Neural cell (in vitro differentiated cells): Measurements from ENCODE around the gene OR2D2. TPM values are rescaled to one million over a fixed set of nuclear protein-coding genes. Genes with fewer than 3 reads are reported as not detected.

Source experiments
- H2AFZ ChIP-seq: fragments of 200-600, 300-800 bp; sonication (generic), shearing (Covaris generic); 2 replicates; pipeline ENCODE4 v1.6.0; 2014; ENCODE audit warnings: low read depth, mild to moderate bottlenecking, antibody characterized with exemption, low read length, moderate library complexity
- H3F3A ChIP-seq: fragments of 200-600 bp; shearing (Covaris generic); 2 replicates; pipeline ENCODE4 v1.6.1; 2016; ENCODE audit warnings: mild to moderate bottlenecking, moderate library complexity, mixed read lengths, antibody characterized with exemption, low read length; ENCODE audit not compliant: insufficient read depth, poor library complexity, severe bottlenecking
- H3K27ac ChIP-seq: fragments of 200-600, 300-800 bp; sonication (generic), shearing (Covaris generic); 2 replicates; pipeline ENCODE4 v1.5.1; 2014; ENCODE audit warnings: mild to moderate bottlenecking, low read length, moderate library complexity
- H3K27me3 ChIP-seq: fragments of 300-800, 200-600 bp; sonication (generic), shearing (Covaris generic); 2 replicates; pipeline ENCODE4 v1.6.0; 2014; ENCODE audit warnings: mild to moderate bottlenecking, low read depth, low read length, moderate library complexity; ENCODE audit not compliant: insufficient read depth
- H3K36me3 ChIP-seq: fragments of 300-800, 200-600 bp; sonication (generic), shearing (Covaris generic); 2 replicates; pipeline ENCODE4 v1.5.1; 2014; ENCODE audit warnings: mild to moderate bottlenecking, antibody characterized with exemption, low read length, moderate library complexity; ENCODE audit not compliant: insufficient read depth
- H3K4me2 ChIP-seq: fragments of 300-800, 200-600 bp; sonication (generic), shearing (Covaris generic); 2 replicates; pipeline ENCODE4 v1.6.0; 2014; ENCODE audit warnings: mild to moderate bottlenecking, low read length
- H3K4me3 ChIP-seq: fragments of 300-800, 200-600 bp; sonication (generic), shearing (Covaris generic); 2 replicates; pipeline ENCODE4 v1.5.1; 2014; ENCODE audit warnings: mild to moderate bottlenecking, low read length, moderate library complexity
- H3K79me2 ChIP-seq: fragments of 200-600 bp; shearing (Covaris generic); replicated peaks from 2 replicates; pipeline ENCODE4 v1.6.0; 2014; ENCODE audit warnings: mild to moderate bottlenecking, low read length, moderate library complexity; ENCODE audit not compliant: insufficient read depth
- H3K9ac ChIP-seq: fragments of 300-800, 200-600 bp; sonication (generic), shearing (Covaris generic); 2 replicates; pipeline ENCODE4 v1.6.1; 2016; ENCODE audit warnings: mild to moderate bottlenecking, low read length, mixed read lengths
- H3K9me2 ChIP-seq: fragments of 200-600 bp; shearing (Covaris generic); 2 replicates; pipeline ENCODE4 v1.6.1; 2016; ENCODE audit warnings: mild to moderate bottlenecking, low read length, mixed read lengths; ENCODE audit not compliant: insufficient read depth
- H3K9me3 ChIP-seq: fragments of 200-600, 300-800 bp; sonication (generic), shearing (Covaris generic); 2 replicates; pipeline ENCODE4 v1.6.1; 2016; ENCODE audit warnings: mild to moderate bottlenecking, mixed run types, low read length, moderate library complexity, mixed read lengths
- H4K20me1 ChIP-seq: fragments of 200-600 bp; shearing (Covaris generic); 2 replicates; pipeline ENCODE4 v1.6.1; 2016; ENCODE audit warnings: mild to moderate bottlenecking, mixed run types; ENCODE audit not compliant: insufficient read depth
- CTCF ChIP-seq: fragments of 450-650 bp; IDR thresholded peaks from 2 replicates; pipeline ENCODE4 v1.5.1; 2014; ENCODE audit warnings: antibody characterized with exemption, mild to moderate bottlenecking, moderate library complexity; ENCODE audit not compliant: poor library complexity, severe bottlenecking
- EP300 ChIP-seq: fragments of 450-650 bp; conservative IDR thresholded peaks from 2 replicates; pipeline ENCODE4 v1.6.1; 2014; ENCODE audit warnings: antibody characterized with exemption, mild to moderate bottlenecking, moderate library complexity; ENCODE audit not compliant: poor library complexity, severe bottlenecking
- EZH2 ChIP-seq: fragments of 200-600, 300-800 bp; shearing (Covaris generic), sonication (generic); IDR thresholded peaks from 2 replicates; pipeline ENCODE4 v1.6.1; 2014; ENCODE audit warnings: antibody characterized with exemption, low read length, borderline replicate concordance, mild to moderate bottlenecking; ENCODE audit not compliant: insufficient read depth, poor library complexity, severe bottlenecking
- MXI1 ChIP-seq: fragments of 450-650 bp; conservative IDR thresholded peaks from 2 replicates; pipeline ENCODE4 v1.6.1; 2014; ENCODE audit warnings: antibody characterized with exemption, mild to moderate bottlenecking; ENCODE audit not compliant: poor library complexity, severe bottlenecking
- POLR2AphosphoS5 ChIP-seq: IDR thresholded peaks from 2 replicates; pipeline ENCODE4 v1.6.1; 2012
- RAD21 ChIP-seq: fragments of 450-650 bp; conservative IDR thresholded peaks from 2 replicates; pipeline ENCODE4 v1.6.1; 2014; ENCODE audit warnings: antibody characterized with exemption, mild to moderate bottlenecking, moderate library complexity
- SMC3 ChIP-seq: fragments of 450-650 bp; conservative IDR thresholded peaks from 2 replicates; pipeline ENCODE4 v1.6.1; 2014; ENCODE audit warnings: antibody characterized with exemption, mild to moderate bottlenecking, moderate library complexity; ENCODE audit not compliant: poor library complexity
- TAF1 ChIP-seq: IDR thresholded peaks from 2 replicates; pipeline ENCODE4 v1.6.1; 2012; ENCODE audit warnings: low read depth
- polyA plus RNA-seq: library from polyadenylated mRNA; depleted of rRNA; stranded (reverse); fragments of >200 nt; gene quantifications from 2 replicates; pipeline ENCODE4 v1.2.3, GENCODE V29; 2014
- TF ChIP-seq, protein P1 (sequence below): IDR thresholded peaks from 2 replicates; pipeline ENCODE4 v1.6.1; 2012; ENCODE audit warnings: borderline replicate concordance

Gene OR2D2
- polyA plus RNA-seq, 1 donor from 2014 or later, result not detected

DNA sequence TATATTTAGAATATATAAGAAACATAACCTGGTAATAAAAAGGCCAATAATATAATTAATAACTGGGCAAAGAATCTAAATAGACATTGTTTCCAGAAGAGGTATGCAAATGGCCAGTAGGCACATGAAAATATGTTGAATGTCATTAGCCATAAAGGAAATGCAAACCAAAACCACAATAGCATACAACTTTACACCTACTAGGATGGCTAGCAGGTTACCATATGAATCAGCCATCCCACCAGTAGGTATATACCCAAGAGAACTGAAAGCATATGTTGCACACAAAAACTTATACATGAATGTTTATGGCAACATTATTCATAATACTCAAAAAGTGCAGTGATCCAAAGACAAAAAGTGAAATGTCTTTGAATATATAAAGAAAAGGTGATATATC, 2.7 kb upstream of the OR2D2 start:
- no peak overlapping the region for H3K9ac ChIP-seq
- H3K36me3 ChIP-seq, result no peaks in the 10 kb centered on the region
- H3K4me3 ChIP-seq, result no peak overlapping the region
- H3K27ac ChIP-seq, result no peak overlapping the region
- no peaks in the 10 kb centered on the region for H3K27me3 ChIP-seq
- no peaks in the 10 kb centered on the region for H3F3A ChIP-seq
- TF ChIP-seq TAF1 (no peak), CTCF (no peak), EP300 (no peak), POLR2AphosphoS5 (no peak), MXI1 (no peak), EZH2 (no peak), SMC3 (no peak), RAD21 (no peak)
- TF ChIP-seq, protein P1, sequence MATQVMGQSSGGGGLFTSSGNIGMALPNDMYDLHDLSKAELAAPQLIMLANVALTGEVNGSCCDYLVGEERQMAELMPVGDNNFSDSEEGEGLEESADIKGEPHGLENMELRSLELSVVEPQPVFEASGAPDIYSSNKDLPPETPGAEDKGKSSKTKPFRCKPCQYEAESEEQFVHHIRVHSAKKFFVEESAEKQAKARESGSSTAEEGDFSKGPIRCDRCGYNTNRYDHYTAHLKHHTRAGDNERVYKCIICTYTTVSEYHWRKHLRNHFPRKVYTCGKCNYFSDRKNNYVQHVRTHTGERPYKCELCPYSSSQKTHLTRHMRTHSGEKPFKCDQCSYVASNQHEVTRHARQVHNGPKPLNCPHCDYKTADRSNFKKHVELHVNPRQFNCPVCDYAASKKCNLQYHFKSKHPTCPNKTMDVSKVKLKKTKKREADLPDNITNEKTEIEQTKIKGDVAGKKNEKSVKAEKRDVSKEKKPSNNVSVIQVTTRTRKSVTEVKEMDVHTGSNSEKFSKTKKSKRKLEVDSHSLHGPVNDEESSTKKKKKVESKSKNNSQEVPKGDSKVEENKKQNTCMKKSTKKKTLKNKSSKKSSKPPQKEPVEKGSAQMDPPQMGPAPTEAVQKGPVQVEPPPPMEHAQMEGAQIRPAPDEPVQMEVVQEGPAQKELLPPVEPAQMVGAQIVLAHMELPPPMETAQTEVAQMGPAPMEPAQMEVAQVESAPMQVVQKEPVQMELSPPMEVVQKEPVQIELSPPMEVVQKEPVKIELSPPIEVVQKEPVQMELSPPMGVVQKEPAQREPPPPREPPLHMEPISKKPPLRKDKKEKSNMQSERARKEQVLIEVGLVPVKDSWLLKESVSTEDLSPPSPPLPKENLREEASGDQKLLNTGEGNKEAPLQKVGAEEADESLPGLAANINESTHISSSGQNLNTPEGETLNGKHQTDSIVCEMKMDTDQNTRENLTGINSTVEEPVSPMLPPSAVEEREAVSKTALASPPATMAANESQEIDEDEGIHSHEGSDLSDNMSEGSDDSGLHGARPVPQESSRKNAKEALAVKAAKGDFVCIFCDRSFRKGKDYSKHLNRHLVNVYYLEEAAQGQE, result no peak
- H2AFZ ChIP-seq, result no peak overlapping the region
- no peak overlapping the region for H3K4me2 ChIP-seq
- H4K20me1 ChIP-seq, result no peaks in the 10 kb centered on the region
- H3K9me3 ChIP-seq, result no peaks in the 10 kb centered on the region
- H3K9me2 ChIP-seq, result no peaks in the 10 kb centered on the region
- H3K79me2 ChIP-seq, result no peaks in the 10 kb centered on the region

- H3K27me3 ChIP-seq, result no peaks in the 10 kb centered on the region
- no peak overlapping the region for H3K27ac ChIP-seq
These were observed 1.8 kb upstream of the OR2D2 start for GRCh38 chr11:6894097-6894496.

More at GRCh38 chr11:6894097-6894496, 1.8 kb upstream of the OR2D2 start:
- Histone ChIP-seq H2AFZ (no peak overlapping the region), H3K4me2 (no peak overlapping the region), H3K9ac (no peak overlapping the region), H3K79me2 (no peaks in the 10 kb centered on the region), H3K9me3 (no peaks in the 10 kb centered on the region), H3K36me3 (no peaks in the 10 kb centered on the region), H3K9me2 (no peaks in the 10 kb centered on the region), H3F3A (no peaks in the 10 kb centered on the region), H3K4me3 (no peak overlapping the region), H4K20me1 (no peaks in the 10 kb centered on the region)
- TF ChIP-seq EP300 (no peak), POLR2AphosphoS5 (no peak), RAD21 (no peak), CTCF (no peak), MXI1 (no peak), EZH2 (no peak)
